GM10248 (cell line): ENCODE data around the gene LRRTM4.
"Not testable (repeated sequence)": the region's sequence is repeated elsewhere in the genome, so short reads cannot be mapped to it uniquely, and the experiment has no call there.

Experiments used
- CTCF ChIA-PET: fragments of 300-600 bp; sonication (Branson Sonifier 250); formaldehyde crosslinking; extraction: SDS; loops from one replicate; lab custom pipeline; 2021; ENCODE audit warnings: antibody characterized with exemption; lab: Yijun Ruan, JAX
- POLR2A ChIA-PET: fragments of 350-650 bp; sonication (Branson Sonifier 250); formaldehyde crosslinking; extraction: SDS; loops from one replicate; lab custom pipeline; 2020; ENCODE audit warnings: antibody characterized with exemption; lab: Yijun Ruan, JAX
- DNase-seq: peaks from one replicate; pipeline ENCODE4 v3.0.0; 2012; ENCODE audit errors: extremely low spot score
- TF ChIP-seq, protein P1 (sequence below): IDR thresholded peaks from 2 replicates; pipeline ENCODE4 v1.5.1; 2012; ENCODE audit warnings: mild to moderate bottlenecking, low read depth; ENCODE audit errors: extremely low read depth, missing control alignments, control extremely low read depth

The LRRTM4 gene

DNA sequence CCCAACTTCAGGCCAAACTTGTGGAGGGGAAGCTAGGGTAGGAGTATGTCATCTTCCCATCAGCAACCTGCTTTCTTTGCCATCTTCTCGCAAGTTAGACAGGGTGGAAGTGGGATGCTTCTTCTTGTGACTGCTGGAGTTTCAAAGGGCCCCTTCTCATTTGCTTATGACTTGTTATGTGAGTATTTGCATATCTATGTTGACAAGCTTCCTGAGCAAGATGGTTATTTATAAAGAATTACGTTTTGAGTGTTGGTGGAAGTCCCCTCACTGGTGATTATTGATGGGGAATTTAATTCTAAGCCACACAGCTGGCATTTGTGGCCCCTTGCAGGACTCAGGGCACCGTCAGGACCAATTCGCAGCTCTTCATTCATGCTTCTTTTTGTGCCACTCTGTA is 791.0 kb downstream of the LRRTM4 start:
- no peak for DNase-seq
- TF ChIP-seq, protein P1, sequence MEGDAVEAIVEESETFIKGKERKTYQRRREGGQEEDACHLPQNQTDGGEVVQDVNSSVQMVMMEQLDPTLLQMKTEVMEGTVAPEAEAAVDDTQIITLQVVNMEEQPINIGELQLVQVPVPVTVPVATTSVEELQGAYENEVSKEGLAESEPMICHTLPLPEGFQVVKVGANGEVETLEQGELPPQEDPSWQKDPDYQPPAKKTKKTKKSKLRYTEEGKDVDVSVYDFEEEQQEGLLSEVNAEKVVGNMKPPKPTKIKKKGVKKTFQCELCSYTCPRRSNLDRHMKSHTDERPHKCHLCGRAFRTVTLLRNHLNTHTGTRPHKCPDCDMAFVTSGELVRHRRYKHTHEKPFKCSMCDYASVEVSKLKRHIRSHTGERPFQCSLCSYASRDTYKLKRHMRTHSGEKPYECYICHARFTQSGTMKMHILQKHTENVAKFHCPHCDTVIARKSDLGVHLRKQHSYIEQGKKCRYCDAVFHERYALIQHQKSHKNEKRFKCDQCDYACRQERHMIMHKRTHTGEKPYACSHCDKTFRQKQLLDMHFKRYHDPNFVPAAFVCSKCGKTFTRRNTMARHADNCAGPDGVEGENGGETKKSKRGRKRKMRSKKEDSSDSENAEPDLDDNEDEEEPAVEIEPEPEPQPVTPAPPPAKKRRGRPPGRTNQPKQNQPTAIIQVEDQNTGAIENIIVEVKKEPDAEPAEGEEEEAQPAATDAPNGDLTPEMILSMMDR: no peak
- POLR2A ChIA-PET: no interaction called here
- CTCF ChIA-PET: no interaction called here

DNA sequence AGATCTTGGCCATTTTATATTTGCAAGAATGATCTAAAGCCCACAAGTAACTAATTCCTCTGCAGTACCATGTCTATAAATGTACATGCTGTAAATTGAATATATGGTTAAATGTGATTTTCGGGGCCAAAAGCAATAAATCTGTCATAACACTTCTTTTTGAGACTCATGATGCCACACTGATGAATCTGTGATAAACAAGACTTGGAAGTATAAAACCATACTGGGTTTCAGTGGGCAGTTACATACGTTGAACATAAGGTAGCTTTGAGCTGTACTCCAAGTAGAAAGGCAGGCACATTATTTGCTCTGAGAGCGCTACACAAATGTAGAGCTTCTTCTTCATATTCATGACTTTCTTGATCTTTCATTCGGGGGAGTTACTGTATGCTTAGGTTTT is 792.2 kb downstream of the LRRTM4 start:
- TF ChIP-seq, protein P1: no peak
- CTCF ChIA-PET: interaction anchor here (1.0 kb wide), 1 partner anchor 17 kb away, joined by 3 read pairs; no protein-coding TSS in a partner anchor
- POLR2A ChIA-PET: no interaction called here
- no peak for DNase-seq

DNA sequence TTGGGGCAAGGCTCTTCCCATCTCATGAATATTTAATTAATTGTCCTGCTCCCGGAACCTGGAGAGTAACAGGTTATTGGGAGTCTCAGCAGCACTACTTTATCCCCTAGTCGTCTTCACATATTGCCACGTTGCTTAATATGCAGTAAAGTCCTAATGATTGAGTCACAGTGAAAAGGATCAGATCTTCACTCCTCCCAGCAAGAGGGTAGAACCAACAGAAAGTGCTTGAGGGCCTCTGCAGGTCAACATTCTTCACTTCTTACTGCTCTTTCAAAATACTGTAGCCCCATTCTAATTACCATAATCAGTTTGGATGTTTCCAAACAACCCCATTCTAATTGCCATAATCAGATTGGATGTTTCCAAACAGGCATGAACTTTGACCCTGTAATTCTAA is 801.0 kb downstream of the LRRTM4 start:
- TF ChIP-seq, protein P1: no peak
- ChIA-PET CTCF (no interaction called here), POLR2A (no interaction called here)
- no peak for DNase-seq

DNA sequence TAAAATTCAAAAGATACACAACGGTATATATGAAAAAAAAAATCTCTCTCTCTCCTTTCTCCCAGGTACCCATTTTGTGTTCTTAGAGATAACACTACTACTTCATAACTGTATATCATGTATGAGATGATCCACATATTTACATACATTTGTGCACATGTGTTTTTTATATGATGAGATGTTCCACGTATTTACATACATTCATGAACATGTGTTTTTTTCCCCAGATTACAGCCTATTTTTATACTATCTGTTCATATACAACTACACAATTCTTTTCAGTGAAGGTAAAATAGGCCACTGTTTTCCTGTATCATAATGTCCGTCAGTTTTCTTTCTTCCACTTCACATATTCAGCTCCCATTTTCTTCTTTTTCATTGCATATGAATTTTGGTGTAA is 808.9 kb downstream of the LRRTM4 start:
- CTCF ChIA-PET: interaction anchor here (1.4 kb wide), 1 partner anchor 17 kb away, joined by 3 read pairs; no protein-coding TSS in a partner anchor
- POLR2A ChIA-PET: no interaction called here
- TF ChIP-seq, protein P1: no peak
- no peak for DNase-seq

GRCh38 chr2:76711490-76711889 is 810.7 kb downstream of the LRRTM4 start:
- DNase-seq: no peak
- TF ChIP-seq, protein P1: no peak

GRCh38 chr2:76700894-76701293 is 821.3 kb downstream of the LRRTM4 start:
- POLR2A ChIA-PET: no interaction called here
- TF ChIP-seq, protein P1: no peak
- DNase-seq: no peak
- CTCF ChIA-PET: no interaction called here

More at GRCh38 chr2:76711490-76711889, 810.7 kb downstream of the LRRTM4 start:
- ChIA-PET POLR2A (no interaction called here), CTCF (no interaction called here)

DNA sequence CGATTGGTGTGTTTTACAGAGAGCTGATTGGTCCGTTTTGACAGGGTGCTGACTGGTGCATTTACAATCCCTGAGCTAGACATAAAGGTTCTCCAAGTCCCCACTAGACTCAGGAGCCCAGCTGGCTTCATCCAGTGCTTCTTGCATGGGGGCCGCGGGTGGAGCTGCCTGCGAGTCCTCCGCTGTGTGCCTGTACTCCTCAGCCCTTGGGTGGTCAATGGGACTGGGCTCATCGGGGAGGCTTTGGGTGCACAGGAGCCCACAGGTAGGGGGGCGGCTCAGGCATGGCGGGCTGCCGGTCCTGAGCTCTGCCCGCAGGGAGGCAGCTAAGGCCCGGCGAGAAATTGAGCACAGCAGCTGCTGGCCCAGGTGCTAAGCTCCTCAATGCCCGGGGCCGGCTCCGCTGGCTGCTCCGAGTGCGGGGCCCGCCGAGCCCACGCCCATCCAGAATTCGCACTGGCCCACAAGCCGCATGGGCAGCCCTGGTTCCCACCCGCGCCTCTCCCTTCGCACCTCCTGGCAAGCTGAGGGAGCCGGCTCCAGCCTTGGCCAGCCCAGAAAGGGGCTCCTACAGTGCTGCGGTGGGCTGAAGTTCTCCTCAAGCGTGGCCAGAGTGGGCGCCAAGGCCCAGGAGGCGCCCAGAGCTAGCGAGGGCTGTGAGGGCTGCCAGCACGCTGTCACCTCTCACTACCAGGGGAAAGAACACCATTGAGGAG is 824.0 kb downstream of the LRRTM4 start:
- POLR2A ChIA-PET, DNase-seq: not testable (repeated sequence)
- CTCF ChIA-PET: interaction anchor here (1.3 kb wide), 1 partner anchor 13 kb away, joined by 3 read pairs; no protein-coding TSS in a partner anchor
